Measurements from ENCODE around the gene ADAM29. TPM values are rescaled to one million over a fixed set of nuclear protein-coding genes. Genes with fewer than 3 reads are reported as not detected.

The ADAM29 gene
- total and polyA plus RNA-seq, 2 of the 8 experiments (the other 6 are each of a cell fraction or from before 2014, with no cell fraction given): 0.03 TPM; not detected in 1

- Histone ChIP-seq H3K36me3 (ENCODE audit: control insufficient read depth in 2 of 4, insufficient read depth in 4 of 4, low read length in 3 of 4) (no peaks in the 10 kb centered on the region), H4K91ac (replicated peaks; ENCODE audit: insufficient read length, low read length) (no peak overlapping the region), H3K23me2 (ENCODE audit: low read depth, low read length) (peaks cover 2% of the 10 kb centered on the region; the same call in 1 of the 2 replicates), H2AK5ac (ENCODE audit: low read depth, low read length) (no peak overlapping the region), H3K79me2 (ENCODE audit: control insufficient read depth in 1 of 2, insufficient read depth in 2 of 2, low read length in 2 of 2) (no peaks in the 10 kb centered on the region), H3K79me1 (ENCODE audit: low read depth, low read length) (no peaks in the 10 kb centered on the region), H2BK120ac (replicated peaks; ENCODE audit: low read depth, low read length) (no peak overlapping the region), H2BK20ac (ENCODE audit: low read length) (no peak overlapping the region), H3K56ac (replicated peaks; ENCODE audit: insufficient read length, low read depth, low read length) (no peak overlapping the region), H3K4me3 (ENCODE audit: extremely low read depth in 1 of 4, insufficient read depth in 2 of 4, low read depth in 3 of 4, low read length in 4 of 4) (no peak overlapping the region), H4K5ac (ENCODE audit: insufficient read length, low read depth, low read length) (no peak overlapping the region), H3K18ac (ENCODE audit: extremely low read depth, low read length) (no peak overlapping the region), H3K9me3 (ENCODE audit: insufficient read depth in 2 of 2, low read depth in 1 of 2, low read length in 1 of 2) (no peaks in the 10 kb centered on the region), H3K4me2 (ENCODE audit: insufficient read depth in 1 of 2, low read depth in 2 of 2, low read length in 2 of 2) (no peak overlapping the region), H2BK5ac (ENCODE audit: low read depth, low read length) (no peak overlapping the region), H3K27ac (ENCODE audit: low read depth, low read length) (no peak overlapping the region), H3K4me1 (replicated peaks in 1 of 4; ENCODE audit: control insufficient read depth in 3 of 4, insufficient read depth in 4 of 4, low read length in 3 of 4) (no peaks in the 10 kb centered on the region), H2AFZ (ENCODE audit: low read length) (no peak overlapping the region), H3K27me3 (replicated peaks in 1 of 4; ENCODE audit: control insufficient read depth in 3 of 4, extremely low read depth in 1 of 4, insufficient read depth in 3 of 4, low read length in 3 of 4) (peaks cover 0 to 1% (median 0%) of the 10 kb centered on the region in 4 experiments; a peak in 1 of 7 replicates), H3K4ac (replicated peaks; ENCODE audit: insufficient read length, low read depth, low read length) (no peak overlapping the region), H4K20me1 (replicated peaks in 1 of 2; ENCODE audit: control insufficient read depth in 1 of 2, insufficient read depth in 2 of 2, low read length in 2 of 2) (no peaks in the 10 kb centered on the region), H3K23ac (ENCODE audit: insufficient read length) (no peak overlapping the region), H4K8ac (ENCODE audit: extremely low read depth, insufficient read depth, low read length) (no peak overlapping the region), H3K14ac (ENCODE audit: insufficient read length) (no peak overlapping the region), H3K9ac (replicated peaks in 1 of 4; ENCODE audit: extremely low read depth in 1 of 4, low read depth in 3 of 4, low read length in 3 of 4) (no peak overlapping the region), H2BK15ac (ENCODE audit: low read length) (no peak overlapping the region), H2BK12ac (ENCODE audit: low read depth, low read length) (no peak overlapping the region)
- DNase-seq (ENCODE audit: low read depth in 1 of 2, low spot score in 2 of 2) (no peak), FAIRE-seq (no peak)
- 85% methylated on average over 3 of the region's 6 CpGs; no CpG with 5 or more reads in 1 of the 2 experiments for WGBS, 2 experiments (ENCODE audit: extremely low coverage in 1 of 2, insufficient coverage in 1 of 2, insufficient read length in 1 of 2, insufficient replicate concordance in 2 of 2, low coverage in 1 of 2, low lambda C conversion rate in 2 of 2, missing lambda C conversion rate in 1 of 2)
- ChIA-PET POLR2A (ENCODE audit: partially characterized antibody) (no interaction called here), CTCF (ENCODE audit: partially characterized antibody) (no interaction called here)
- no peak for TF ChIP-seq TBP (IDR thresholded peaks at IDR 0.05; ENCODE audit: low read depth, low read length)
- TF ChIP-seq RNF2 (IDR thresholded peaks at IDR 0.05; ENCODE audit: borderline replicate concordance, low read depth, low read length, missing control alignments, poor library complexity, severe bottlenecking): no peak
- TF ChIP-seq GTF2F1 (IDR thresholded peaks at IDR 0.05; ENCODE audit: borderline replicate concordance, low read depth, low read length): no peak
- no peak for TF ChIP-seq TAF7 (optimal IDR thresholded peaks at IDR 0.05; ENCODE audit: borderline replicate concordance, low read depth, low read length)
- no peak for TF ChIP-seq HDAC2 (IDR thresholded peaks at IDR 0.05; ENCODE audit: borderline replicate concordance in 1 of 2, low read depth in 2 of 2, low read length in 2 of 2)
- TF ChIP-seq SIN3A (conservative IDR thresholded peaks at IDR 0.05 in 1 of 2, IDR thresholded peaks at IDR 0.05 in 1 of 2; ENCODE audit: low read depth in 1 of 2, low read length in 2 of 2): no peak
- TF ChIP-seq KDM1A (IDR thresholded peaks at IDR 0.05; ENCODE audit: borderline replicate concordance, low read length): no peak
- TF ChIP-seq CTCF (IDR thresholded peaks at IDR 0.05; ENCODE audit: control extremely low read depth in 1 of 3, insufficient read depth in 1 of 3, low read depth in 1 of 3, low read length in 3 of 3): no peak
Measured at GRCh38 chr4:174882317-174882992, 35.7 kb upstream of the ADAM29 start.

All from H1 (cell line).